ENCODE results near the gene ATG16L2.

The ATG16L2 gene, protein sequence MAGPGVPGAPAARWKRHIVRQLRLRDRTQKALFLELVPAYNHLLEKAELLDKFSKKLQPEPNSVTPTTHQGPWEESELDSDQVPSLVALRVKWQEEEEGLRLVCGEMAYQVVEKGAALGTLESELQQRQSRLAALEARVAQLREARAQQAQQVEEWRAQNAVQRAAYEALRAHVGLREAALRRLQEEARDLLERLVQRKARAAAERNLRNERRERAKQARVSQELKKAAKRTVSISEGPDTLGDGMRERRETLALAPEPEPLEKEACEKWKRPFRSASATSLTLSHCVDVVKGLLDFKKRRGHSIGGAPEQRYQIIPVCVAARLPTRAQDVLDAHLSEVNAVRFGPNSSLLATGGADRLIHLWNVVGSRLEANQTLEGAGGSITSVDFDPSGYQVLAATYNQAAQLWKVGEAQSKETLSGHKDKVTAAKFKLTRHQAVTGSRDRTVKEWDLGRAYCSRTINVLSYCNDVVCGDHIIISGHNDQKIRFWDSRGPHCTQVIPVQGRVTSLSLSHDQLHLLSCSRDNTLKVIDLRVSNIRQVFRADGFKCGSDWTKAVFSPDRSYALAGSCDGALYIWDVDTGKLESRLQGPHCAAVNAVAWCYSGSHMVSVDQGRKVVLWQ

DNA sequence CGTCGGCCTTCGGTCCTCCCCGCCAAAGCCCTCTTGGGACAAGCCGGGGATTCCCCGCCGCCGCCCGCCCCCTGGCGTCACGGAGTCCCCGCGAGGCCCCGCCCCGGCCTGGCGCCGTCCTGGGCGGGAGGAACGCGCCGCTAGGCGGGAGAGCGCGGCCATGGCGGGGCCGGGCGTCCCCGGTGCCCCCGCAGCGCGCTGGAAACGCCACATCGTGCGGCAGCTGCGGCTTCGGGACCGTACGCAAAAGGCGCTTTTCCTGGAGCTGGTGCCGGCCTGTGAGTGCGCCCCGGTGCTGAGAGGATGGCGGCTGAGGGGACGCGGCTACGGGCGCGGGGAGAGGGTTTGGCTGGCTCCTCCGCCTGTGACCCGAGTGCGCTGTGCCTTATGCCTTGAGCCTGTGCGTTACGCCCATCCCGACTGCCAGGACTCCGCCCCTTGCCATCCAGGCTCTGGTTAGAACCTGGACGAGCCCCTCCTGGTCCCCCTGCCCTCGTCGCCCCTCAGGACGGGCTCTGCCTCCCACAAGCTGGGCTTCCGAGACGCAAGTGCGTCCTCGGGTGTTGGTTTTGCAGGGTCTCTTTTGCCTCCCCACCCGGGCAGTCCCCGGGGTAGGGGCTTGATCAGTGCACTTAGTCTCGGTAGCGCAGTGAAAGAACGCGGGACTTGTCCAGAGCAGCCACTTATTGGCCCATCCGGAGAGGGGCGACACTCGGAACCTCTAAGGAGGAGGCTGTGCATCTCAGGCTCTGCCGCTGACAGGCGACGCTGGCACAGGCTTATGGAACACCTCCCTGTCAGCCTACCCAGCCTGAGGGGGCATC, at the start of gene ATG16L2:
TSS of gene ATG16L2 (plus strand) at position 126 of the 824 bp plus-strand sequence. CDS start at position 161, 35 bp downstream.
- TF ChIP-seq, protein P1, sequence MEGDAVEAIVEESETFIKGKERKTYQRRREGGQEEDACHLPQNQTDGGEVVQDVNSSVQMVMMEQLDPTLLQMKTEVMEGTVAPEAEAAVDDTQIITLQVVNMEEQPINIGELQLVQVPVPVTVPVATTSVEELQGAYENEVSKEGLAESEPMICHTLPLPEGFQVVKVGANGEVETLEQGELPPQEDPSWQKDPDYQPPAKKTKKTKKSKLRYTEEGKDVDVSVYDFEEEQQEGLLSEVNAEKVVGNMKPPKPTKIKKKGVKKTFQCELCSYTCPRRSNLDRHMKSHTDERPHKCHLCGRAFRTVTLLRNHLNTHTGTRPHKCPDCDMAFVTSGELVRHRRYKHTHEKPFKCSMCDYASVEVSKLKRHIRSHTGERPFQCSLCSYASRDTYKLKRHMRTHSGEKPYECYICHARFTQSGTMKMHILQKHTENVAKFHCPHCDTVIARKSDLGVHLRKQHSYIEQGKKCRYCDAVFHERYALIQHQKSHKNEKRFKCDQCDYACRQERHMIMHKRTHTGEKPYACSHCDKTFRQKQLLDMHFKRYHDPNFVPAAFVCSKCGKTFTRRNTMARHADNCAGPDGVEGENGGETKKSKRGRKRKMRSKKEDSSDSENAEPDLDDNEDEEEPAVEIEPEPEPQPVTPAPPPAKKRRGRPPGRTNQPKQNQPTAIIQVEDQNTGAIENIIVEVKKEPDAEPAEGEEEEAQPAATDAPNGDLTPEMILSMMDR (IDR thresholded peaks at IDR 0.05), result peak; percentile 5; the same call in 1 of the 2 replicates
- no peak for TF ChIP-seq ZFX (IDR thresholded peaks at IDR 0.05; ENCODE audit: borderline replicate concordance)
- H3K27ac ChIP-seq, result peak within 1 kb of the TSS; percentile 83

DNA sequence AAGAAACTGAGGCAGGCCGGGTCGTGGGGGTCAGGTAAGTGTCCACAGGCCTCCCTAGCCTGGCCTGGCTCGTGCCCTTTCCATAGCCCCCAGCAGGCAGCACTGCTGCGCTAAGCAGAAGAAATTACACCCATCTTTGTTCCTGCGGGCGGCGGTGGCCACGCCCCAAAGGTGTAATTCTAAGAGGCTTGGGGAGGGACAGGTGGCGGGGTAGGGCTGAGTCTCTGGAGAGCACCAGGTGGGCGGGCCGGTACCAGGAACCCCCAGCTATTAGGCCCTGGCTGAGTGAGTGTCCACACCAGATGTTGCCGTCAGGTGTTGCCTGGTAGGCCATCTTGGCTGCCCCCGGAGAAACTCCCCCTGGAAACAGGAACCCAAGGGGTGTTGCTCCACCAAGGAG, 49.7 kb upstream of the ATG16L2 start:
- H3K27ac ChIP-seq, result no peak overlapping the region
- TF ChIP-seq ZFX (IDR thresholded peaks at IDR 0.05; ENCODE audit: borderline replicate concordance), result no peak
- TF ChIP-seq, protein P1 (IDR thresholded peaks at IDR 0.05), result no peak

DNA sequence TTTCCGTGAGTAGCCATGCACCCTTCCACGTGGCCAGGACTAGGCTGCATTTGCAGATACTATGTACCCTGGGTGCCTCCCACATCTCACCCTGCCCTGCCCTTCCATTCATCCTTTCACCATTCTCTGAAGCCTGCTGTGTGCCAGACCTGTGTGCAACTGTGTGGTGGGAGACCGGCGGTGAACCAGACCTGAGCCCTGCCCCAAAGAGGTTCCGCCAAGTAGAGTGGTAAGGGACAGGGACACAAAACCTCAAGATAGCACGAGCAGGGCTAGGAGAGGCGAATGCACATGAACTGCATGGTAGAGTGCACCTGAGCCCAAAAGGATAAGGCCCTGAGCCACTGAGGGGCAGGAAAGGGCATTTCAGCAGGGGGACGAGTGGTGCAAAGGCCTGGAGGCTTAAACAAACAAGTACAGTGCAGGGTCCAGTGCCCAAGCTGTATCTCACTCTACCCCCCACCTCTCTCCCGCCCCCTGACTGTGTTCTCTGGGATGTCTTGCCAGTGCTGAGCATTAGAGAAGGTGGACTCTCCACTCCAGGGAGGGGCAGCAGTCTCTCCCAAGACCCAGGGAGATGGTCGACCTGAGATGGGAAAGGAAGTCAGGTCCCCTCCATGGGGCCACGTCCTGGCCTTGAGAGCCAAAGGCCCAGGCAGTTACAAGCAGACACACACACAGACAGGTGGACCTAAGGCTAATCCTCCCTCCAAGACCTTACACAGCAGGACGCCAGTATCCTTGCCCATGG, 47.9 kb upstream of the ATG16L2 start:
- TF ChIP-seq, protein P1 (IDR thresholded peaks at IDR 0.05), result no peak
- no peak for TF ChIP-seq ZFX (IDR thresholded peaks at IDR 0.05; ENCODE audit: borderline replicate concordance)

DNA sequence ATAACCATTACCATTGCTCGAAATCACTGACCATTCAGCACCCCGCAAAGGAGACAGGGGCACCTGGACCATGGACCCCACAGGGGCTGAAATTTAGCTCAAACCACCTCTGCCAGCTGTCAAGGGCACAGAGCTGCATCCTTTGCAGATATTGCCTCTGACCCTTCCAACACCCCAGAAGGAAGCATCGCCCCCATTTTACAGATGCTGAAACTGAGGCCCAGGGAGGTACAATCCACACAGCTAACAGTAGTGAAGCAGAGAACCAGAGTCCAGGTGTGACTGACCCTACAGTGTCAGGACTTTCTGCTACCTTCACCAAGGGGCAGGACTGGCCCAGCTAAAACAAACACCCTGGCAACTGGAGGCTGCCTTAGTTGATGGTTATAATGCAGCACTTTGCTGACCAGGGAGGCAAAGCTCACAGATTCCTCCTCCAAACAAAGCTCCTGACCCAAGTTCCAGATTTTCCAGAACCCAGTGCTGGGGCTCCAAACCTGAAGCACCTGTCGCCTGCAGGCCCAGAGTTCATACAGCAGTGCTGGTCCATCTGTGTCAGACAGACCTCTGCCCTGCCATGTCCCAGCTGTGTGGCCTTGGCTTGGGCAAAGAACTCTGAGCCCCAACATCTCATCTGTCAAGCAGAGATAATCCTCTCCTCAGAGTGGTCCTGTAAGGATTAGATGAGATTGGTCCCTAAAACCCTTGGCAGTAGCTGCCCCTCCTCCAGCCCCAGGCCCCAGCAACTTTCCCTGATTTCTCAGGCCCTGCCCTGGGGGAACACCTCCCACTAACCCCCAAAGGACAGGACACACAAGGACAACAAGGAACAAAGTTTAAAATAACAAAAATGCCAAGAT, 46.8 kb upstream of the ATG16L2 start:
- TF ChIP-seq ZFX (IDR thresholded peaks at IDR 0.05; ENCODE audit: borderline replicate concordance), result no peak
- TF ChIP-seq, protein P1 (IDR thresholded peaks at IDR 0.05), result no peak
- H3K27ac ChIP-seq, result no peak overlapping the region

More for the DNA sequence above, 47.9 kb upstream of the ATG16L2 start:
- H3K27ac ChIP-seq, result no peak overlapping the region

DNA sequence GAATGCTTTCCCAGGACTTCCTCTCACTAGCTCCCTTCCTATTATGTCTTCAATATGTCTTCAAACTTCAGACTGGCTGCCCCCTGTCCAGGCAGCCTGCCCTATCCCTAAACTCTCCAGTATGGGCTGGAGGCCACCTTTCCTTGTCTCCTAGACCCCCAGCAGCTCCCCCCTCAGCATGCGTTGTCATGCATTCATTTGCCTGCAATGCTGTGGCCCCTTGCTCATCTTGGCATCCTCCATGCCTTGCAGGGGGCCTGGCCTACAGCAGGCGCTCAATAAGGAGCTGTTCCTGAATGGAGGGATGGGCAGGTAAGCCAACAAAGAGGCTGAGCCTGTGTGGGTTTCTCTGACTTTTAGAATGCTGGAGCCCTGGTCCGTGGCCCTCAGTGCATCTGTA, 45.6 kb upstream of the ATG16L2 start:
- no peak for TF ChIP-seq ZFX (IDR thresholded peaks at IDR 0.05; ENCODE audit: borderline replicate concordance)
- TF ChIP-seq, protein P1 (IDR thresholded peaks at IDR 0.05), result no peak
- no peak overlapping the region for H3K27ac ChIP-seq

DNA sequence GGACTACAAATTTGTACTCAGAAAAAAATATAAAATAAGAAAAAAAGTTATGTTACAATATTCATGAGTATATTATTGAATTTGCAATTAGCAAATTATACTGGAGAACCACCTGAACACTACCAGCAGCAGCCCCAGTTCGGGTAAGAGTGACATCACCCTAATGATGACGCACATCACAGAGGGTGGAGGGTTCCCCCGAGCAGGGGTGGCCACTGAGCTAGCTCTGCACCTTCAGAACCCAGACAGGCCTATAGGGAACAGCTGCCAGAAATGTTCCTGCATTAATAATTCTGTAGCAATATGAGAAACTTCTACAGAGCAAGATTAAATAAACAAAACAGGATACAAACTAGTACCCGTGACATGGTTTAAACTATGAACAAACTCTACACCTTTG, 44.5 kb upstream of the ATG16L2 start:
- no peak for TF ChIP-seq ZFX (IDR thresholded peaks at IDR 0.05; ENCODE audit: borderline replicate concordance)
- TF ChIP-seq, protein P1 (IDR thresholded peaks at IDR 0.05), result no peak
- no peak overlapping the region for H3K27ac ChIP-seq

All from 22Rv1 (cell line).